ENCODE results near the gene SCAMP4. TPM values are rescaled to one million over a fixed set of nuclear protein-coding genes. Genes with fewer than 3 reads are reported as not detected.

The SCAMP4 gene
- total RNA-seq, 1 donor from 2014 or later: 71.8 TPM

- Mint-ChIP-seq H3K27ac (ENCODE audit: unreplicated experiment) (no peak overlapping the region), H3K4me3 (ENCODE audit: unreplicated experiment) (no peak overlapping the region), H3K27me3 (ENCODE audit: unreplicated experiment) (peaks cover 3% of the 10 kb centered on the region), H3K36me3 (ENCODE audit: low read depth, unreplicated experiment) (no peaks in the 10 kb centered on the region), H3K4me1 (ENCODE audit: unreplicated experiment) (peaks cover 4% of the 10 kb centered on the region), H3K9me3 (ENCODE audit: unreplicated experiment) (no peaks in the 10 kb centered on the region)
- no peak for DNase-seq (ENCODE audit: low spot score)
- TF ChIP-seq, protein P1, sequence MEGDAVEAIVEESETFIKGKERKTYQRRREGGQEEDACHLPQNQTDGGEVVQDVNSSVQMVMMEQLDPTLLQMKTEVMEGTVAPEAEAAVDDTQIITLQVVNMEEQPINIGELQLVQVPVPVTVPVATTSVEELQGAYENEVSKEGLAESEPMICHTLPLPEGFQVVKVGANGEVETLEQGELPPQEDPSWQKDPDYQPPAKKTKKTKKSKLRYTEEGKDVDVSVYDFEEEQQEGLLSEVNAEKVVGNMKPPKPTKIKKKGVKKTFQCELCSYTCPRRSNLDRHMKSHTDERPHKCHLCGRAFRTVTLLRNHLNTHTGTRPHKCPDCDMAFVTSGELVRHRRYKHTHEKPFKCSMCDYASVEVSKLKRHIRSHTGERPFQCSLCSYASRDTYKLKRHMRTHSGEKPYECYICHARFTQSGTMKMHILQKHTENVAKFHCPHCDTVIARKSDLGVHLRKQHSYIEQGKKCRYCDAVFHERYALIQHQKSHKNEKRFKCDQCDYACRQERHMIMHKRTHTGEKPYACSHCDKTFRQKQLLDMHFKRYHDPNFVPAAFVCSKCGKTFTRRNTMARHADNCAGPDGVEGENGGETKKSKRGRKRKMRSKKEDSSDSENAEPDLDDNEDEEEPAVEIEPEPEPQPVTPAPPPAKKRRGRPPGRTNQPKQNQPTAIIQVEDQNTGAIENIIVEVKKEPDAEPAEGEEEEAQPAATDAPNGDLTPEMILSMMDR (IDR thresholded peaks at IDR 0.05; ENCODE audit: unreplicated experiment): no peak
Observed at GRCh38 chr19:1911098-1911497, 5.9 kb downstream of the SCAMP4 start.

GRCh38 chr19:1911995-1912394 is 6.8 kb downstream of the SCAMP4 start:
- no peaks in the 10 kb centered on the region for H3K9me3 Mint-ChIP-seq (ENCODE audit: unreplicated experiment)
- no peak for DNase-seq (ENCODE audit: low spot score)
- peaks cover 4% of the 10 kb centered on the region for H3K4me1 Mint-ChIP-seq (ENCODE audit: unreplicated experiment)

DNA sequence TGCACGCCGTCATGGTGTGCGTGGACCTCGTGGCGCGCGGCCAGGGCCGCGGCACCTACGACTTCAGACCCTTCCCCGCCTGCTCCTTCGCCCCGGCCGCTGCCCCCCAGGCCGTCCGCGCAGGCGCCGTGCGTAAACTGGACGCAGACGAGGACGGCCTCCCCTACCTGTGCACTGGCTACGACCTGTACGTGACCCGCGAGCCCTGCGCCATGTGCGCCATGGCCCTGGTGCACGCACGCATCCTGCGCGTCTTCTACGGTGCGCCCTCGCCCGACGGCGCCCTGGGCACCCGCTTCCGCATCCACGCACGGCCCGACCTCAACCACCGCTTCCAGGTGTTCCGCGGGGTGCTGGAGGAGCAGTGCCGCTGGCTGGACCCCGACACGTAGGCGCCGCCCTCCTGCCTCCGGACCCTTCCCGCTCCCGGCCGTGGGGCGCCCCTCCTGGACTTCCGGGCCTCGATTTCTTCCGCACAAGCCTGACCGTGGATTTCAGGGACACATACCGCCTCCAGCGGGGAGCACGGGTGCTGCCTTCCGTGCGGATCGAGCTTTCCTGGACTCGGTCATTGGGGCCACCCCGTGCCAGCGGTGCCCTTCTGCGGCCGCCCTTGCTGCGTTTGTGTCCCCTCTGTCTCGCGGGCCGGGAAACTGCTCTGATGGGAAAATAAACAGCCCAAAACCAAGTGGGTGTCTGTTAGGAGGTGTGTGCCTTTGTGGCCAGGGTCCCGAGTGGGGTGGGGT is 7.7 kb downstream of the SCAMP4 start:
- Mint-ChIP-seq H3K4me3 (ENCODE audit: unreplicated experiment) (peak overlapping the region; percentile 37), H3K4me1 (ENCODE audit: unreplicated experiment) (peaks cover 4% of the 10 kb centered on the region), H3K27me3 (ENCODE audit: unreplicated experiment) (peaks cover 5% of the 10 kb centered on the region), H3K27ac (ENCODE audit: unreplicated experiment) (no peak overlapping the region), H3K36me3 (ENCODE audit: low read depth, unreplicated experiment) (no peaks in the 10 kb centered on the region), H3K9me3 (ENCODE audit: unreplicated experiment) (no peaks in the 10 kb centered on the region)
- no peak for DNase-seq (ENCODE audit: low spot score)
- TF ChIP-seq, protein P1 (IDR thresholded peaks at IDR 0.05; ENCODE audit: unreplicated experiment): no peak

More at GRCh38 chr19:1911995-1912394, 6.8 kb downstream of the SCAMP4 start:
- TF ChIP-seq, protein P1 (IDR thresholded peaks at IDR 0.05; ENCODE audit: unreplicated experiment): no peak
- H3K4me3 Mint-ChIP-seq (ENCODE audit: unreplicated experiment): no peak overlapping the region
- peaks cover 5% of the 10 kb centered on the region for H3K27me3 Mint-ChIP-seq (ENCODE audit: unreplicated experiment)
- H3K27ac Mint-ChIP-seq (ENCODE audit: unreplicated experiment): no peak overlapping the region
- H3K36me3 Mint-ChIP-seq (ENCODE audit: low read depth, unreplicated experiment): no peaks in the 10 kb centered on the region

- no peaks in the 10 kb centered on the region for H3K9me3 Mint-ChIP-seq (ENCODE audit: unreplicated experiment)
- TF ChIP-seq, protein P1 (IDR thresholded peaks at IDR 0.05; ENCODE audit: unreplicated experiment): no peak
- no peak overlapping the region for H3K27ac Mint-ChIP-seq (ENCODE audit: unreplicated experiment)
- H3K27me3 Mint-ChIP-seq (ENCODE audit: unreplicated experiment): peaks cover 5% of the 10 kb centered on the region
- no peak for DNase-seq (ENCODE audit: low spot score)
- H3K36me3 Mint-ChIP-seq (ENCODE audit: low read depth, unreplicated experiment): peaks cover 3% of the 10 kb centered on the region
- peaks cover 4% of the 10 kb centered on the region for H3K4me1 Mint-ChIP-seq (ENCODE audit: unreplicated experiment)
- peak overlapping the region; percentile 37 for H3K4me3 Mint-ChIP-seq (ENCODE audit: unreplicated experiment)
Observed at GRCh38 chr19:1913781-1914577, 8.8 kb downstream of the SCAMP4 start.
